ENCODE results near the gene NOS1AP. TPM values are rescaled to one million over a fixed set of nuclear protein-coding genes. Genes with fewer than 3 reads are reported as not detected.
"Not testable (repeated sequence)": the region's sequence is repeated elsewhere in the genome, so short reads cannot be mapped to it uniquely, and the experiment has no call there.

Gene NOS1AP
- total RNA-seq, 1 donor from 2014 or later = 9.1 TPM

DNA sequence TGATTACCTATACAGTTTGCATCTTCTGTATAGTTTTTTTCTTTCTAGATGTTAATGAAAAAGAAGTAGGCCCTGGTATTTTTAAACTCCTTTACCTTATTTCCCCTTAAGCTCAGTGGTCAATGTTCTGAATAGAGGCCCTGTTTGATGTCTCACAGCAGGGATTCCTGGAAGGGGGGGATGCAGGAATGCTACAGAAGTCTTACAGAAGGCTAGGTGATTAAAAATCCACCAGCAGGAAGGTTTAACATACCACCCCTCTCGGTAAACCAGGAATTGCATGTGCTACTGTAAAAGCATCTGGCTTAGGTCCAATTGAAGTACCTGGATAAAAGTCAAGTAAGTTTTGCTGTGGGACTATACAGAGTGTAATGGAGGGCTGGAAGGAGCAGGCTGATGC lies 78.3 kb downstream of the NOS1AP start:
- intact Hi-C loops (cut with DNase I) = no loop called here
- ATAC-seq (no peak), DNase-seq (ENCODE audit: low spot score) (no peak)

DNA sequence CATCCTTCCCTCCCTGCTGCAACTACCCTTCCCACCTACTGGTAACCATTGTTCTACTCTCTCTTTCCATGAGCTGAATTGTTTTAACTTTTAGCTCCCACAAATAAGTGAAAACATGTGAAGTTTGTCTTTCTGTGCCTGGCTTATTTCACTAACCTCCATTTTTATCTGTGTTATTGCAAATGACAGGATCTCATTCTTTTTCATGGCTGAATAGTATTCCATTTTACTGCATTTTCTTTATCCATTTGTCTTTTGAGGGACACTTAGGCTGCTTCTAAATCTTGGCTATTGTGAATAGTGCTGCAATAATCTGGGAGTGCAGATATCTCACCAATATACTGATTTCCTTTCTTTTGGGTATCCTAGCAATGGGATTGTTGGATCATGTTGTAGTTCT lies 80.6 kb downstream of the NOS1AP start:
- ATAC-seq = no peak
- no peak for DNase-seq (ENCODE audit: low spot score)
- intact Hi-C loops (cut with DNase I) = no loop called here

DNA sequence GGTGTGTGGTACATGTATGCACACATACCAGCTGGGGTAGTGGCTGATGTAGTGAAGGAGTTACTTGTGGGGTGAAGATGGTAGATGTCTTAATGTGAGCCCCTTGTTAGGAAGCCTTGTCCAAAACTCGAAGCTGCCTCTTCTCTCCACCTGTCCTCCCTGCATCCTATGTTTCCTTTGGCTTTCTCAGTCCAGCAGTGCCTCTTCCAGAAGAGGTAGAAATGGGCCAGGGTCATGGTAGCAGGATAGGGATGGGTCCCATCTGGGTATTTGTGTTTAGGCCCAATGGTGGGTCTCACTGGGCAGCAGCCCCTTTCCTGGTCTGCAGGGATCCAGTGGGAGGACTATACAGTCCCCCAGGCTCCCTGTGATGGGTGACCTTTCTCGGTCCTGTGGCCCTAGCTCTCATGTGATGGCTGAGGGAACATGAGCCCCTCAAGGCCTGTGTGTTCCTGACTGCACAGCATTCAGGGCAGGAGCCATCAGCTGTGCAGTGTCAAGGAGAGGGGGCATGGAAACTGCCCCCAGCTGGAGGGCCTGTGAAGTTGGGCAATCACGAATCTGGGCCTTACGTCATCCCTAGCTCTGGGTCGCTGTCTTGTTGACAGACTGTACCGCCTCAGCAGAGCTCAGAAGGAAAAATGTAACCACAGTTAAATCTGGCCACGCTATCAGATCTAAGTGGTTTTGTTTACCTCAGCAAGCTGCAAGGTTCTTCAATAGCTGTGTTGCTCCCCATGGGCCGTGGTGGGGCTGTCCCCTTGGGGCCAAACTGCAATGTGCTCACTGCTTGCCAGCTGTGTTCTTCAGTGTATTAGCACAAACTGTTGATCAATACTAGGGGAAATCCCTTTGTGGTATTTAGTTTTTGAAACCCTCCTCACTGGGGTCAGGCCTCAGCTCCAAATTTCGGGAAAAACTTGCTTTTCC lies 82.7 kb downstream of the NOS1AP start:
- ATAC-seq = peak; percentile 98
- DNase-seq (ENCODE audit: low spot score) = peak; percentile 71
- intact Hi-C loops (cut with DNase I) = no loop called here

DNA sequence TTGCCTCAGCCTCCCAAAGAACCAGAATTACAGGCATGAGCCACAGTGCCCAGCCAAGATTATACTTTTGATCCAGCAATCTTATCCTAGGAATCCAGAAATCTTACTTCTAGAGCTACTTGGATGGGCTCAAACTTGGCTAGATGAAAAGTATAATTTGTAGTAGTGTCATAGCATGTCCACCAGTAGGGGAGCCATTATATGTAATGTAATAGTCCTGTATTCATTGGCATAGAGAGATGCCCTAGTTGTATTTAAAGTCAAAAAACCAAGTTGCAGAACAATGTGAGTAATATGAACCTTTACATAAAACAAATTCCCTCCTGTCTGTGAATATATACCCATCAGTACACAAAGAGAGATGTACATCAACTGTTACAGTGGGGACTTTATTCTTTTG lies 83.9 kb downstream of the NOS1AP start:
- ATAC-seq (no peak), DNase-seq (ENCODE audit: low spot score) (no peak)
- intact Hi-C loops (cut with DNase I) = no loop called here

DNA sequence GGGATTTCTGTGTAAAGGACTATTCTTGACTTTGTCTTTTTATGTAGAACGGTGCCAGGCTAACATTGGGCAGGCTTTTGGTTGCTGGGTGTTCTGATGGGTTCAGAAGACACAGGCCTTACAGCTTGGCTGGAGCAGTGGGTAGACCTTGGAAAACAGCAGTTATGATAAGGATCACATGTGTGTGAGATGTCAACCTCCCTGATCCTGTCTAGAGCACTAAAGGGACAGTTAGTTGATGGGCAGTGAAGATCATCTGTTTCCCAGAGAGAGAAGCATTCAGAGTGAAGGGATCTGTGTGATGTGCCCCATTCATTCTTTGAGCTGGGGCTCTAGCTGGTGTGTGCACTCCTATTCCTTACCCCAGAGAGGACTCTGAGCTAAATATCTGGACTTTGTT lies 88.0 kb downstream of the NOS1AP start:
- DNase-seq (ENCODE audit: low spot score) (no peak), ATAC-seq (no peak)
- intact Hi-C loops (cut with DNase I) = no loop called here

DNA sequence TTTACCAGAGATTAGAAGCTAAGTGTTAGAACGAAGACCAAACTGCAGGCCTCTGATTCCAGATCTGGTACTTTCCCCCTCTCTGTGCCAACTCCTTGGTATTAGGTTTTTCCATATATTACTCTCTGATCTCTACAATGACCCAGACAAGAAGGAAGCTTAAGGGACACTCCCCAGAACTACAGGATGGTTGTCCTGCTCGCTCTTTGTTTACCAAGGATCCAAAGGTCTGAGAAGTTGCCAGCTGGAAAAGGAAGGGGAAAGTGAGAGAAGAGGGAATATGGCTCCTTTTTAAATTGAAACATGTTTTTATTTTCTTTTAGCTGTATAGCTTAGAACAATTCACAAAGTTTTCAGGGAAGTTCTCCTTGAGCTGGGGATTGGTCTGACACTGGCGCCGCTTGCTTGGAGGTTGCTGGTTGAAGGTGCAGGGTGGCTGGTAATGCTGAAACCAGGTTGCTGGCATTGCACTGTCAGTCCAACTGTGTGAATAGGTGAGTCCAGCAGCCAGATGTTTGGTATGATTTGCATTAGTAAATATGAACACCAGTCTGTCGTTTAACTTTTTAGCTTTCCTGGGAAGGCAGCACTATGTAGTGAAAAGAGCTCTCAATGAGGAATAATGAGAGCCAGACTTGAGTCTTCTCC lies 89.3 kb downstream of the NOS1AP start:
- intact Hi-C loops (cut with DNase I) = no loop called here

DNA sequence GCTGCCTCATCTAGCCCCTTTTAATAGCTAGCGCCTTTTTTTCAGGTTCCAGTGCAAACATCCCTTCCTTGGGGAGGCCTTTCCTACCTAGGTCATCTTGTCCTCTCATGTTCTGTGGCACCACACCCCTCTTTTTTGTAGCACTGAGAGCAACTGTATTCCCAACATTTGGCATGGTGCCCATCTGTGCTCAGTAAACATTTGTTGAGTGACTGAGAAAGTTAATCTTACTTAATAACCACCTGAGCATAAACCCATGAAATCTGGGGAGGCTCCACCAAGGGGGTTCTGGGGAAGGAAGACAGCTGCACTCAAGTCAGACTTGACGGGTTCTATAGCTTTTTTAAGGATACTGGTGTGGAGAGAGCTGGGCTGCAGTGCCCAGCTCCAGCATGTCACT lies 90.0 kb downstream of the NOS1AP start:
- ATAC-seq = no peak
- intact Hi-C loops (cut with DNase I) = no loop called here
- no peak for DNase-seq (ENCODE audit: low spot score)

More for the DNA sequence above, 89.3 kb downstream of the NOS1AP start:
- no peak for ATAC-seq
- no peak for DNase-seq (ENCODE audit: low spot score)

DNA sequence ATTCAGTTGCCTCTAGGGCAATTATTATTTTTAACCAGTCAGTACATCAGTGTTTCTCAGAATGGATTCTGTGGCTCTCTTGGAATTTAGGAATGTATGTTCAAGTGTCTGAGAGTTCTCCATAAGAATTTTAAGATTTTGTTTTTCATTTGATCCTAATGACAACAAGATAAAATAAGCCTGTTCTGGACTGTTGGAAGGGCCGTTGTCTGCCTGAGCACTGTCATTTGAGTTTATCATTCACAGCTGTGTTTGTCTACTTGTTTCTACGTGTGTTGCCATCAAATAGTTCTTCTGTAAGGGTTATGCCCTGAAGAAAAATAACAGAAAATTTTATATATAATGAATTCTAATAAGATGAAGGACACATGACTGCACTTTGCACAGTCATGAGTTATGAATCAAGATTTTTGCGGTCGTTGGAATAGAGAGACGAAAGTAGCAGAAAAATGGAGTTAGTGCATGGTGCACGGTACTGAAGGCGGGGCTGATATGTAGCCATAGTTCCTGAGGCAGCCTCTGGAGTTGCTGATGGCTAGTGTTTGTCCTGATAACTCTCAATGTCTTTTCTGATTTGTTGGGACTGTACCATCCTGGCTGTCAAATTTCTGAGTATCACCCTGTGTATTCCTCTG lies 92.5 kb downstream of the NOS1AP start:
- ATAC-seq = no peak
- no peak for DNase-seq (ENCODE audit: low spot score)
- intact Hi-C loops (cut with DNase I) = no loop called here

DNA sequence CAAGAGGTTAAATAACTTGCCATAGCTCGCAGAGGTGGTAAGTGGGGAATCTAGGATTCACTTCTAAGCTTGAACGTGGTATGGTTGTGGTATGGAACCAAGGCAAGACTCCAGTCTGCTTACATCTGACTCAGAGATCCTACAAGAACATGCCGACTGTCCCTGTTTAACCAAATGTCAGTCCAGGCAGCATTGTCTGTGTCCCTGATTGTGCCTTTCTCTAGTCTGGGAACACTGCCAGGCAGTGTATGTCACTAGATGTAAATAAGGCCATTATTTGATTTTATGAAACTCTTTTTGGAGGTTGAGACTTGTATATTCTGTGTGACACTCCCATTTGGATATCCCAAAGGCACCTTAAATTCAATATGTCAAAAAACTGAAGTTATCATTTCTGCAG lies 96.0 kb downstream of the NOS1AP start:
- no peak for DNase-seq (ENCODE audit: low spot score)
- ATAC-seq = no peak
- intact Hi-C loops (cut with DNase I) = no loop called here

DNA sequence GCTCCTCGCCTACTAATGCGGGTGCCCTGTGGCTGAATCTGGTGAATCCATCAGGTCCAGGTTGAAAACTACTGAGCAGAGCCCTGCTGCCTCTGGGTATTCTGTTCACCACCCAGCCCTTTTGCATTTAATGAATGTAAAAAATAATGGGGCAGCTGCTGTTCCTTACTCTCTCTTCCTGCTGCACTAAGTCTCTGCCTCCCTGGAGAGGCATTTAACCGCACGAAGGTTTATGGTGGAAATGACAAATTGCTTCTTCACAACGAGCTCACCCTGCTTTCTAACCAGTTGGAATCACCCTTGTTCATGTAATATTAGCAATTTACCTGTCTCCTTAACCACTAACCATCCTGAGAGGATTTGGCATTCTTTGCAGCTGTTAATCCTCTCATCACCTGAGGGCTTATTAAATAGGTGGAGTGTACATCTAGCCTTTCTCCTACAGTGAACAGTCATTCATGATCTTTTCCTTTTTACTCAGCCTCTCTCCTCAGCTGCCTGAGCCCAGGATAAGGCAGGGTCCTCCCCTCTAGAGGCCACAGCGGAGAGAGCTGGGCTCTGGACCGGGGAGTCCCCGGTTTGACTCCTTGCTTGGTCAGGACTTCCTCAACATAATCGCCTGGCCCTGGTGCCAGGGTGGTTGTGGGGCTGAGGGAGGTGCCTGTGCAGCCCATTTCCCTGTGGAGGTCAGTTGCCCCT lies 97.6 kb downstream of the NOS1AP start:
- ATAC-seq (no peak), DNase-seq (ENCODE audit: low spot score) (no peak)
- intact Hi-C loops (cut with DNase I) = no loop called here

DNA sequence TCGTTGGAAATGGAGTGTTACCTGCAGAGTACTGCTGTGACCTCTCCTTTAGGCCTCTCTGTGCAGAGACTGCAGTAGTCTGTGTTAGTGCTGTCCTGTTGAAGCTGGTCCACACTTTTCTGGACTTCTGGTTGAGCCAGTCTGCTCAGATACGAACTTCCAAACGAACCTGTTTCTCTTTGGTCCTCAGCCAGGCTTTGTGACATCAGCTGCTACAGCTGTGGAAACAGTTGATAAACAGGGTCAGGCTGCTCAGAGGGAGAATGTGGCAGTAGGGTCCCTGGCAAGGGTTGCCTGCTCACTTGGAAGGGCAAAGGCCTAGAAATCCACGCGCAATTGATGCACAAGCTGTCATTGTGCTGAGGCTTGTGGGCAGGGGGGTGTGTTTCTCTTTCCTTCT lies 98.8 kb downstream of the NOS1AP start:
- peak; percentile 67 for DNase-seq (ENCODE audit: low spot score)
- intact Hi-C loops (cut with DNase I) = no loop called here
- ATAC-seq = peak; percentile 84

DNA sequence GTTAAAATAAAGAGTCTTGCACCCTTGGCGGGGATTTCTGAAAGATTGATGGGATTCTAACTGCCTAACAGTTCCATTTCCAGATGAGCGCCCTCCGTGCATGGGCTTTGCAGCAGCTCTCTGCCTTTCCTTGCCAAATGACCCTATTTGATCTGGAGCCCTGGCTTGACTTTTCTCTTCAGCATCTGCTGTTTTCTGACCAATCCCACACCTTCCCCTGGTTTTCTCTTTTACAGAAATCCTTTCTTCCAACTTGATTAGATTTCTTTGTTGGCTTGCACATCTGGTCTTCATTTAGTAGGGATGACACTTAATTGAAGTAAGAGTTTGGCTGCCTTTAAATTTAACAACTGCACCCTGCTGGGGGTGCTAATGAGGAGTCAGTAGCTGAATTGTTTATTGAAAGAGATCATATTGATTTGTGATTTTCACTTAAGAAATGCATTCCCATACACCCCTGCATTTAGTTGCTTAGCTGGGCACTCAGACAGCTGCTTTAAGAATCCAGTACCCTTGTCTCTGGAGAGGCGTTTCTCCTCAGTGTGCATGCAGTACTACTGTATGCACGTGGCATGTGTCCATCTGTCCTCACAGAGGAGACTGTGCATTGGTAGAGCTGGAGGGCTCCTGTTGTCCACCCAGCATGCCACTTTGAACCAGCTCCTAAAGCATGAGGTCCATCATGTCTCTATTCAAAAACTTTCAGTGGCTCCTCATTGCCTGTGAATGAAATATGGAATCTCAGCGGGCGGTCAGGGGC lies 99.7 kb downstream of the NOS1AP start:
- DNase-seq (ENCODE audit: low spot score) = no peak
- intact Hi-C loops (cut with DNase I) = no loop called here
- ATAC-seq = peak; percentile 76

DNA sequence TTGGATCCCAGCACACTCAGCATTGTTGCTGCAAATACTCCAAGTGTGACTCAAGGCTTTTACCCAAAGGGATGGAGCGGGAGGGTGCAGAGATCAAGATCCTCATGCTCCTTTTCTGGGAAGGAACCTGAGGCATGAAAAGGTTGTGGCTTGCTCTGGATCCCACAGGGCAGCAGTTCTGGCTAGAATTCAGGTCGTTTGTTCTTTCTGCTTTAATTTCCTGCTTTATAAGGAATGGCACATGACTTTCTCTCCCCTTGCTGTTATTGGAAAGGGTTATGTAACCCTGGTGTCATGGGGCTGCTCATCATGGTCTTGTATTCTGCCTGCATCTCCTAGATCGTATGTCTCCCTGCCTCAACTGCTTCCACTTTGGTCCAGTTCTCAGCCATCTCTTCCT lies 101.6 kb downstream of the NOS1AP start:
- intact Hi-C loops (cut with DNase I) = loop anchor here (10.0 kb wide), 1 partner anchor 266 kb away; no protein-coding TSS in a partner anchor

DNA sequence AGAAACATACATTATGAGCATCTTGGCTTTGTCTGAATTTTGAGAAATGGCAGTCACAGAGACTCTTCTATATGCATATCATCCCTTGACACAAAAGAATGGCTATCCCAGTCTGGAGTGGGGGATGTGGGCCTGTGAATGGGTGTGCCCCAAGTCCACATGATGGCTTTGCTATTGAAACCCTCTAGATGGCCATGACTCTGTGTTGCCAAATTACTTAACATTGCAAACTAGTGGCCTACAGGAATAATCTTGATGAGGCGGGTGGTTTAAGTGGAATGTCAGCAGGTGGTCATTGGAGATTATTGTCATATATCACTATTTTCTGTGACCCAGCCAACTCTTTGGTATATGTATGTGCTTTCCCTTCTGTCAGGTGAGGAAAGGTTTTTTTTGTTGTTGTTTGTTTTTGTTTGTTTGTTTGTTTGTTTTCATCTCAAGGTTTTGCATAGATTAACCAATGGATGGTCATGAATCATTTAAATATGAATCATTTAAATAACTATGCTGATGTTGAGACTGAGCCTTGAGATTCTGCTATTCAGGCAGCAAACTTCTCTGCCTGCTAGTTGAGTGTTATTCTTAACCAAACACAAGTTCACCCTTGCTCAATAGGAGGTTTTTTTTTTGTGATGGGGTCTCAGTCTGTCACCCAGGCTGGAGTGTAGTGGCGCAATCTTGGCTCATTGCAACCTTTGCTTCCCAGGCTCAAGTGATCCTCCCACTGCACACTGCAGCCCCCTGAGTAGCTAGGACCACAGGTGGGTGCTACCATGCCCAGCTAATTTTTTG lies 103.0 kb downstream of the NOS1AP start:
- no peak for DNase-seq (ENCODE audit: low spot score)
- intact Hi-C loops (cut with DNase I) = loop anchor here (10.0 kb wide), 1 partner anchor 268 kb away; no protein-coding TSS in a partner anchor
- no peak for ATAC-seq

More for the DNA sequence above, 101.6 kb downstream of the NOS1AP start:
- ATAC-seq = peak; percentile 80
- DNase-seq (ENCODE audit: low spot score) = no peak

DNA sequence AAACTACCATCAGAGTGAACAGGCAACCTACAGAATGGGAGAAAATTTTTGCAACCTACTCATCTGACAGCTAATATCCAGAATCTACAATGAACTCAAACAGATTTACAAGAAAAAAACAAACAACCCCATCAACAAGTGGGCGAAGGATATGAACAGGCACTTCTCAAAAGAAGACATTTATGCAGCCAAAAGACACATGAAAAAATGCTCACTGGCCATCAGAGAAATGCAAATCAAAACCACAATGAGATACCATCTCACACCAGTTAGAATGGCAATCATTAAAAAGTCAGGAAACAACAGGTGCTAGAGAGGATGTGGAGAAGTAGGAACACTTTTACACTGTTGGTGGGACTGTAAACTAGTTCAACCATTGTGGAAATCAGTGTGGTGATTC lies 104.1 kb downstream of the NOS1AP start:
- ATAC-seq; DNase-seq (ENCODE audit: low spot score): not testable (repeated sequence)
- intact Hi-C loops (cut with DNase I) = loop anchor here (10.0 kb wide), 1 partner anchor 269 kb away; no protein-coding TSS in a partner anchor

DNA sequence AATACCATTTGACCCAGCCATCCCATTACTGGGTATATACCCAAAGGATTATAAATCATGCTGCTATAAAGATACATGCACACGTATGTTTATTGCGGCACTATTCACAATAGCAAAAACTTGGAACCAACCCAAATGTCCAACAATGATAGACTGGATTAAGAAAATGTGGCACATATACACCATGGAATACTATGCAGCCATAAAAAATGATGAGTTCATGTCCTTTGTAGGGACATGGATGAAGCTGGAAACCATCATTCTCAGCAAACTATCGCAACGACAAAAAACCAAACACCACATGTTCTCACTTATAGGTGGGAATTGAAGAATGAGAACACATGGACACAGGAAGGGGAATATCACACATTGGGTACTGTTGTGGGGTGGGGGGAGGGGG lies 104.5 kb downstream of the NOS1AP start:
- not testable (repeated sequence) for ATAC-seq; DNase-seq (ENCODE audit: low spot score)
- intact Hi-C loops (cut with DNase I) = loop anchor here (10.0 kb wide), 1 partner anchor 269 kb away; no protein-coding TSS in a partner anchor

DNA sequence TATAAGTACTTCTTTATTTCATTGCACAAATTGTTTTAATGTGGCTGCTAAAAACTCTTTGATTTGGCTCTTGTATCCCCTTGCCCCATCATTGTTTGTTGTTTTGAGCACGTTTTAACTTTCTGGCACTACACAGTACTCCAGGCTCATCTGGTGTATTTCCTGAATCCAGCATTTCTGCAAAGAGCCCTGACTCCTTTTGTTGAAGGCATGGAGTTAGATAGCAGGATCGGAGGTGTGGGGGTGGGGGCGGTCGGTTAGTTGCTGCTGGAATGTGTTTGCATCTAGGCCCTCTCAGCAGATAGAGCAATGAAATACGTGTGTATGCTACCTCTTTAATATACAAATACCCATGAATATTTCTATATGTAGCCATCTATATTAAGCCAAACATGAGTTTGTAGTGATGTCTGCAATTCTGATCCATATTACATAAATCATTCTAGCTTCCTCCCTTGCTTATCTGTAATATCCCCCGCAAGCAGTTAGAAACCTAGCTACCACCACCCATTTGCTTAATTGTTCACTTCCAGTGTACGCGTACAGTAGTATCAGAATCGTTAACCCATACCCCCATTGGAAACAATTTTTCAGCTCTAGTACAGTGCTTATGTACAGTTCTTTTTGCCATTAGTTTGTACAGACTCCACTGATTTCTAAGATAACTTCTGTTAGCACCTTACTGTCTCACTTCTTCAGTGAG lies 106.0 kb downstream of the NOS1AP start:
- DNase-seq (ENCODE audit: low spot score) (no peak), ATAC-seq (no peak)
- intact Hi-C loops (cut with DNase I) = loop anchor here (10.0 kb wide), 1 partner anchor 271 kb away; no protein-coding TSS in a partner anchor

All from sciatic nerve (tissue), 2 donors.